Heart left ventricle (tissue), 13 donors: ENCODE data around the gene ENO1.

Source experiments
- CTCF ChIP-seq, 12 donors: fragments of 200-600 bp; sonication (generic) in 4 of 12; IDR thresholded peaks; one replicate each; pipeline versions ENCODE4 v1.5.0 to v1.8.0; 2018 to 2022; ENCODE audit warnings: antibody characterized with exemption in 12 of 12, mild to moderate bottlenecking in 5 of 12
- POLR2A ChIP-seq, 2 donors: fragments of 450-650 bp; IDR thresholded peaks; one replicate each; pipeline ENCODE4 v1.6.1; 2017; ENCODE audit warnings: antibody characterized with exemption in 2 of 2, mild to moderate bottlenecking in 2 of 2, moderate library complexity in 2 of 2
- donor health status: ischemic (EF 13 %, LVEDD 7.1; RV severe dilation, severe dysfunction).
- donor health status: DM: no; HTN: yes; CAD: no.
- donor health status: DM: no; HTN: no; CAD: no.
- donor health status: ischemic (EF 25% LVEDD 6.9; RV normal size, moderate dysfunction).
- donor health status: ischemic (EF 25% LVEDD 5.7; RV mildly dilated, moderate dysfunction).
- donor health status: ischemic (EF 35%, LVEDD 5.7; RV mildly dilated, moderate dysfunction).
- donor health status: nonischemic (EF 11% LVEDD 7.7; RV severe dilation, severe dysfunction).
- donor health status: DM: yes; HTN: yes; CAD: no.
- donor health status: PGD.
- donor health status: ischemic (EF 29% LVEDD 5.4; RV normal size, mild dysfunction).
- donor health status: nonischemic (EF 23%, LVEDD 6.1; RV moderate dilation, normal function).

GRCh38 chr1:8866173-8866791 lies 12.2 kb downstream of the ENO1 start:
- TF ChIP-seq POLR2A (IDR thresholded peaks at IDR 0.05) (no peak), CTCF (IDR thresholded peaks at IDR 0.05) (no peak)
